Endothelial cell of umbilical vein (primary cell): Measurements from ENCODE around the gene TEF. TPM values are rescaled to one million over a fixed set of nuclear protein-coding genes. Genes with fewer than 3 reads are reported as not detected.

Experiments used
- BruUV-seq: library from RNA; stranded (reverse); fragments of 400-500 nt; replicated peaks from 2 replicates; lab custom pipeline; 2021; lab: Mats Ljungman, UMichigan
- CTCF ChIA-PET: fragments of 300-600, 350-600 bp; sonication (Branson Sonifier 250); formaldehyde crosslinking; loops from one replicate; lab custom pipeline; 2021; ENCODE audit warnings: antibody characterized with exemption, inconsistent platforms; lab: Charles Lee
- POLR2A ChIA-PET: fragments of 300-600, 350-600 bp; sonication (Branson Sonifier 250); formaldehyde crosslinking; loops from one replicate; lab custom pipeline; 2021; ENCODE audit warnings: antibody characterized with exemption, inconsistent platforms; lab: Charles Lee
- DNase-seq: peaks from one replicate; pipeline ENCODE4 v3.0.0-alpha.2; 2011; ENCODE audit warnings: low read depth, low spot score
- FAIRE-seq: peaks from 2 replicates; lab custom pipeline; 2011; peaks lifted over from hg19 to GRCh38; lab: Jason Lieb, UNC
- H2AFZ ChIP-seq: 2 replicates; pipeline ENCODE4 v1.6.0; 2012; ENCODE audit warnings: low read depth, low read length, control low read depth, inconsistent platforms
- H3K27ac ChIP-seq: 2 replicates; pipeline ENCODE4 v1.5.1; 2011; ENCODE audit warnings: low read depth, mild to moderate bottlenecking, control low read depth, low read length, moderate library complexity; ENCODE audit not compliant: insufficient read depth
- H3K27me3 ChIP-seq, 2 experiments: 2 replicates each; pipeline versions ENCODE4 v1.6.0 to v1.6.1; 2011; ENCODE audit warnings: low read length in 2 of 2, mixed read lengths in 1 of 2; ENCODE audit not compliant: control insufficient read depth in 2 of 2, insufficient read depth in 2 of 2
- H3K36me3 ChIP-seq, 2 experiments: 2 replicates in 1 of 2; 3 replicates in 1 of 2; pipeline ENCODE4 v1.5.1; 2011; ENCODE audit warnings: low read length in 2 of 2, mild to moderate bottlenecking in 1 of 2, moderate library complexity in 1 of 2; ENCODE audit not compliant: control insufficient read depth in 2 of 2, insufficient read depth in 2 of 2; ENCODE audit errors: extremely low read depth in 1 of 2
- H3K4me1 ChIP-seq: 3 replicates; pipeline ENCODE4 v1.5.1; 2011; ENCODE audit warnings: mild to moderate bottlenecking, low read length; ENCODE audit not compliant: control insufficient read depth, insufficient read depth; ENCODE audit errors: extremely low read depth
- H3K4me2 ChIP-seq: 2 replicates; pipeline ENCODE4 v1.6.1; 2011; ENCODE audit warnings: low read length, control low read depth, mixed read lengths; ENCODE audit not compliant: insufficient read depth
- H3K4me3 ChIP-seq, 3 experiments: fragments of 200-600 bp in 1 of 3; sonication (generic), shearing (Covaris generic) in 1 of 3; replicated peaks in 1 of 3; 2 replicates each; pipeline ENCODE4 v1.5.1; 2011 to 2016; ENCODE audit warnings: control low read depth in 3 of 3, low read length in 3 of 3, mild to moderate bottlenecking in 2 of 3, inconsistent platforms in 1 of 3, low read depth in 1 of 3, moderate library complexity in 1 of 3; ENCODE audit not compliant: insufficient read depth in 1 of 3
- H3K79me2 ChIP-seq: 2 replicates; pipeline ENCODE4 v1.6.0; 2012; ENCODE audit warnings: low read length, inconsistent platforms; ENCODE audit not compliant: control insufficient read depth, insufficient read depth
- H3K9ac ChIP-seq: replicated peaks from 2 replicates; pipeline ENCODE3; 2011; ENCODE audit warnings: low read length, control low read depth; ENCODE audit not compliant: insufficient read depth; ENCODE audit errors: extremely low read depth
- H3K9me1 ChIP-seq: replicated peaks from 3 replicates; pipeline ENCODE4 v1.6.0; 2011; ENCODE audit warnings: mild to moderate bottlenecking, low read length; ENCODE audit not compliant: control insufficient read depth, insufficient read depth; ENCODE audit errors: extremely low read depth
- H3K9me3 ChIP-seq: replicated peaks from 2 replicates; pipeline ENCODE4 v1.5.1; 2012; ENCODE audit warnings: low read length, inconsistent platforms; ENCODE audit not compliant: control insufficient read depth, insufficient read depth
- H4K20me1 ChIP-seq: replicated peaks from 2 replicates; pipeline ENCODE3; 2011; ENCODE audit warnings: mild to moderate bottlenecking, low read length; ENCODE audit not compliant: control insufficient read depth, insufficient read depth; ENCODE audit errors: extremely low read depth
- CTCF ChIP-seq, 2 donors: IDR thresholded peaks; 1 replicate in 1 of 2; 2 replicates in 1 of 2; pipeline ENCODE4 v1.5.1; 2011; ENCODE audit warnings: low read length in 2 of 2, mild to moderate bottlenecking in 2 of 2, moderate library complexity in 2 of 2, control low read depth in 1 of 2, inconsistent platforms in 1 of 2, low read depth in 1 of 2; ENCODE audit not compliant: insufficient read depth in 1 of 2; ENCODE audit errors: extremely low read depth in 1 of 2
- EZH2 ChIP-seq: IDR thresholded peaks from 2 replicates; pipeline ENCODE4 v1.6.1; 2012; ENCODE audit warnings: borderline replicate concordance, low read depth, mild to moderate bottlenecking, moderate library complexity, low read length, inconsistent platforms; ENCODE audit not compliant: severe bottlenecking
- FOS ChIP-seq: IDR thresholded peaks from 2 replicates; pipeline ENCODE4 v1.6.1; 2011; ENCODE audit warnings: mild to moderate bottlenecking, low read length, moderate library complexity, borderline replicate concordance; ENCODE audit not compliant: insufficient read depth
- GATA2 ChIP-seq: IDR thresholded peaks from 2 replicates; pipeline ENCODE4 v1.7.0; 2011; ENCODE audit warnings: low read depth, mild to moderate bottlenecking, moderate library complexity, mixed read lengths, low read length; ENCODE audit not compliant: insufficient read length, insufficient read depth
- JUN ChIP-seq: IDR thresholded peaks from 2 replicates; pipeline ENCODE4 v1.6.1; 2011; ENCODE audit warnings: borderline replicate concordance, low read depth; ENCODE audit not compliant: insufficient read length, insufficient read depth
- MYC ChIP-seq: IDR thresholded peaks from one replicate; pipeline ENCODE4 v1.6.1; 2011; ENCODE audit warnings: mild to moderate bottlenecking, low read depth, low read length
- POLR2A ChIP-seq: IDR thresholded peaks from 2 replicates; pipeline ENCODE4 v1.6.1; 2012; ENCODE audit warnings: low read depth, mild to moderate bottlenecking, control low read depth, low read length
- POLR2AphosphoS5 ChIP-seq: IDR thresholded peaks from 2 replicates; pipeline ENCODE4 v1.6.1; 2012; ENCODE audit warnings: low read depth, mild to moderate bottlenecking, control low read depth, low read length, moderate library complexity; ENCODE audit not compliant: insufficient read depth
- dilution Hi-C: fragments of 300-500 bp; cut with MboI; formaldehyde crosslinking; loops from one replicate; pipeline ENCODE4 v1.15.0; 2019; ENCODE audit warnings: low sequenced_read_pairs; ENCODE audit not compliant: extremely low pct_ligation_motif_present
- intact Hi-C: fragments of 100-400 bp; cut with micrococcal nuclease; formaldehyde crosslinking; loops from one replicate; pipeline ENCODE4 v1.10.0; 2022
- polyA plus RNA-seq, 4 experiments: library from polyadenylated mRNA; depleted of rRNA in 3 of 4; stranded (reverse) in 3 of 4; unstranded in 1 of 4; fragments of >200 nt; gene quantifications; 2 replicates each; pipeline versions ENCODE4 v1.2.1 to v1.2.3, GENCODE V29; 2011 to 2012; ENCODE audit warnings: missing spikeins in 1 of 4
- small RNA-seq: library from RNA; depleted of rRNA; stranded (forward); fragments of <200 nt; gene quantifications from one replicate; pipeline ENCODE3, GENCODE V24; 2012; ENCODE audit warnings: low replicate concordance, low read depth; ENCODE audit not compliant: insufficient read depth, insufficient read length
- total RNA-seq: library from RNA; stranded (reverse); gene quantifications from 2 replicates; pipeline ENCODE4 v1.2.3, GENCODE V29; 2021
- TF ChIP-seq, protein P1 (sequence below): IDR thresholded peaks from 2 replicates; pipeline ENCODE4 v1.6.1; 2011; ENCODE audit not compliant: insufficient read depth, insufficient read length

TEF gene
- total and polyA plus RNA-seq, 2 donors (not counting 3 experiments of a cell fraction or from before 2014, with no cell fraction given) = 2.2 to 4.0 TPM

DNA sequence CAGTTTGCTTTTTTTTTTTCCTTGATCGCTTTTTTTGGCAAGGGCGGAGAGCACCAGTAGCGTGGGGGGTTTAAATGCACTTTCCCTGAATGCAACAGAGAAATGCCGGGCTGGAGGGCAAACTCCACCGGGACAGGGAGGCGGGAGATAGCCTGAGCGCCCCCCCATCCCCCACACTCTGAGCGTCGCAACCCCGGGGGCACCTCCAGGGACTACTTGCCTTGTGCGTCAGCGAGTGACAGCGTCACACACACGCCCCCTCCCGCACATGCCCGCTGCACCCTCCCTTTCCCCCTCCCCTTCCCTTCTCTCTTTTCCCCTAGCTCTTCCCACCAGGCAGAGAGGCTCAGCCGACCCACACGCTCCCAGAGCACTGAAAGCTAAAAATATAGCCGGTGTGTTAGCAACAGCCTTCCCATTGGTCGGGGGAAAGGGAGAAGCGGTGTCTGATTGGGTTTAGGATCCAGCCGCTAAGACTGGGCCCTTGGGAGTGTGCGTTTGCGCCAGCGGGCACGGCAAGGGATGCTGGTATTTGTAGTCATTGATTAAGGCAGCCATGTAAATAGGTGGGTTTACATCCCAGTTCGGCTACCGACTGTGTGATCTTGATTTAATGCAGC is 66.6 kb downstream of the TEF start:
- BruUV-seq = no TSS peak
- Histone ChIP-seq H2AFZ (peak overlapping the region; percentile 63), H3K9me3 (no peaks in the 10 kb centered on the region), H3K4me2 (peak overlapping the region; percentile 92), H3K79me2 (peaks cover 31% of the 10 kb centered on the region), H3K9ac (peak overlapping the region; percentile 83), H3K27me3 (no peaks in the 10 kb centered on the region), H3K27ac (peak overlapping the region; percentile 83), H3K36me3 (no peaks in the 10 kb centered on the region), H3K4me3 (peak overlapping the region; percentile 83 to 96 (median 95)), H3K9me1 (no peaks in the 10 kb centered on the region), H3K4me1 (peaks cover 4% of the 10 kb centered on the region), H4K20me1 (no peaks in the 10 kb centered on the region)
- POLR2A ChIA-PET = interaction anchor here (0.9 to 1.0 kb wide), 3 partner anchors 20 to 173 kb away, joined by 3 to 8 read pairs (median 3); partner anchors contain the start of genes ACO2, PHF5A and XRCC6
- intact Hi-C loops = loop anchor here (1.0 kb wide), 2 partner anchors 20 to 67 kb away; partner anchors contain the start of genes PHF5A and TEF
- CTCF ChIA-PET = interaction anchor here (0.5 to 2.1 kb wide), 10 partner anchors 9 to 149 kb away, joined by 3 to 13 read pairs (median 4); partner anchors contain the start of genes ACO2, PHF5A and TEF
- TF ChIP-seq POLR2AphosphoS5 (peak; percentile 55), GATA2 (no peak), CTCF (IDR thresholded peaks at IDR 0.05; ENCODE audit: extremely low read depth in 1 of 2, insufficient read depth in 1 of 2, low read depth in 1 of 2, low read length in 2 of 2) (no peak), FOS (peak; percentile 14), MYC (peak; percentile 76), POLR2A (peak; percentile 19), EZH2 (no peak), JUN (no peak)
- TF ChIP-seq, protein P1, sequence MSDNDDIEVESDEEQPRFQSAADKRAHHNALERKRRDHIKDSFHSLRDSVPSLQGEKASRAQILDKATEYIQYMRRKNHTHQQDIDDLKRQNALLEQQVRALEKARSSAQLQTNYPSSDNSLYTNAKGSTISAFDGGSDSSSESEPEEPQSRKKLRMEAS = peak; percentile 57
- dilution Hi-C loops = no loop called here
- peak; percentile 99 for FAIRE-seq
- peak; percentile 100 for DNase-seq

Small RNAs within 50 kb of the gene (small RNA-seq; reads per million reads assigned to genes)
- not detected for gene RNU6-495P

Other genes with a start within 250 kb of the TEF start
- gene L3MBTL2, start 176.6 kb upstream of the TEF start, total RNA-seq = 31.8 and 34.9 TPM in 2 replicates
- gene L3MBTL2, start 176.6 kb upstream of the TEF start, polyA plus RNA-seq = 28.2 and 29.5 TPM in 2 replicates
- 0.69 and 2.1 TPM in 2 replicates for gene CHADL, start 141.0 kb upstream of the TEF start, total RNA-seq
- gene CHADL, start 141.0 kb upstream of the TEF start, polyA plus RNA-seq = 1.1 and 2.1 TPM in 2 replicates
- 154 and 169 TPM in 2 replicates for gene RANGAP1, start 95.8 kb upstream of the TEF start, total RNA-seq
- 177 and 182 TPM in 2 replicates for gene RANGAP1, start 95.8 kb upstream of the TEF start, polyA plus RNA-seq
- gene ZC3H7B, start 80.4 kb upstream of the TEF start, total RNA-seq = 89.6 and 95.9 TPM in 2 replicates
- gene ZC3H7B, start 80.4 kb upstream of the TEF start, polyA plus RNA-seq = 66.8 and 72.7 TPM in 2 replicates
- gene TOB2, start 64.9 kb downstream of the TEF start, total RNA-seq = 39.4 and 44.7 TPM in 2 replicates
- 21.7 and 23.2 TPM in 2 replicates for gene TOB2, start 64.9 kb downstream of the TEF start, polyA plus RNA-seq
- 55.9 and 63.7 TPM in 2 replicates for gene PHF5A, start 86.8 kb downstream of the TEF start, total RNA-seq
- 51.8 and 61.1 TPM in 2 replicates for gene PHF5A, start 86.8 kb downstream of the TEF start, polyA plus RNA-seq
- 79.1 and 79.7 TPM in 2 replicates for gene ACO2, start 87.2 kb downstream of the TEF start, total RNA-seq
- 62.0 and 63.8 TPM in 2 replicates for gene ACO2, start 87.2 kb downstream of the TEF start, polyA plus RNA-seq
- gene POLR3H, start 162.5 kb downstream of the TEF start, total RNA-seq = 39.4 and 42.3 TPM in 2 replicates
- gene POLR3H, start 162.5 kb downstream of the TEF start, polyA plus RNA-seq = 31.2 and 33.5 TPM in 2 replicates
- not detected in 2 replicates for gene CSDC2, start 179.1 kb downstream of the TEF start, total RNA-seq
- gene CSDC2, start 179.1 kb downstream of the TEF start, polyA plus RNA-seq = not detected in 2 replicates
- gene PMM1, start 207.9 kb downstream of the TEF start, total RNA-seq = 12.8 and 14.6 TPM in 2 replicates
- 28.0 and 31.7 TPM in 2 replicates for gene PMM1, start 207.9 kb downstream of the TEF start, polyA plus RNA-seq
- gene DESI1, start 239.1 kb downstream of the TEF start, total RNA-seq = 49.4 and 59.1 TPM in 2 replicates
- 36.8 and 42.1 TPM in 2 replicates for gene DESI1, start 239.1 kb downstream of the TEF start, polyA plus RNA-seq
- 309 and 313 TPM in 2 replicates for gene XRCC6, start 239.4 kb downstream of the TEF start, total RNA-seq
- 79.5 and 117 TPM in 2 replicates for gene XRCC6, start 239.4 kb downstream of the TEF start, polyA plus RNA-seq